GM19372 (cell line): ENCODE results near the gene NSD1.

ENCODE experiments used
- ATAC-seq: cut with Tn5 transposase; IDR thresholded peaks from one replicate; pipeline ENCODE4 v1.9.1; 2021; ENCODE audit warnings: mild to moderate bottlenecking, low read depth, moderate library complexity; ENCODE audit not compliant: unreplicated experiment

The NSD1 gene

DNA sequence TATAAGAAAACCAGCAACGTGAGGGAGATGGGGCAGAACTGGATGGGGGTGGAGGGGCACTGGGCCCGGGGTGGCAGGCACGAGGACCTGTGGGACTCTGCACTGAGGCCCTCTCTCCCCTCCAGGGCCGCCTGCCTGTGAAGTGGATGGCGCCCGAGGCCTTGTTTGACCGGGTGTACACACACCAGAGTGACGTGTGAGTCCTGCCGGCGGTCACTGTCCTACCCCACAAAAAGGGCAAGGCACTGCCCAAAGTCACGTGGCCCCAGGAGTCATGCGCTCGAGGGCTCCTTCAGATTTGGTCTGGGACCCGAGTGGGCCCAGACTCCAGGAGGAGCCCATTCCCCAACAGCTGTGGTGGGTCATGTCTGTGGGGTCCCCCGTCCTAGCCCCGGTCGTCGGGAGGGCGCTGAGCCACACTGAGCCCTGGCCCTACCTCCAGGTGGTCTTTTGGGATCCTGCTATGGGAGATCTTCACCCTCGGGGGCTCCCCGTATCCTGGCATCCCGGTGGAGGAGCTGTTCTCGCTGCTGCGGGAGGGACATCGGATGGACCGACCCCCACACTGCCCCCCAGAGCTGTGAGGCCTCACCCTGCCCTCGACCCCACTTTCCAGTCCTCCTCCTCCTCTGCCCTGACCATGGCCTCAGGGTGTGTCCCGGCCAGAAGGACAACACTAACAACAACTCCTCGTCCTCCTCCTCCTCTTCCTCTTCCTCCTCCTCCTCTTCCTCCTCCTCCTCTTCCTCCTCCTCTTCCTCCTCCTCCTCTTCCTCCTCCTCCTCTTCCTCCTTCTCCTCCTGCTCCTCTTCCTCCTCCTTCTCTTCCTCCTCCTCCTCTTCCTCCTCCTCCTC is 37.2 kb upstream of the NSD1 start:
- ATAC-seq, result no peak

DNA sequence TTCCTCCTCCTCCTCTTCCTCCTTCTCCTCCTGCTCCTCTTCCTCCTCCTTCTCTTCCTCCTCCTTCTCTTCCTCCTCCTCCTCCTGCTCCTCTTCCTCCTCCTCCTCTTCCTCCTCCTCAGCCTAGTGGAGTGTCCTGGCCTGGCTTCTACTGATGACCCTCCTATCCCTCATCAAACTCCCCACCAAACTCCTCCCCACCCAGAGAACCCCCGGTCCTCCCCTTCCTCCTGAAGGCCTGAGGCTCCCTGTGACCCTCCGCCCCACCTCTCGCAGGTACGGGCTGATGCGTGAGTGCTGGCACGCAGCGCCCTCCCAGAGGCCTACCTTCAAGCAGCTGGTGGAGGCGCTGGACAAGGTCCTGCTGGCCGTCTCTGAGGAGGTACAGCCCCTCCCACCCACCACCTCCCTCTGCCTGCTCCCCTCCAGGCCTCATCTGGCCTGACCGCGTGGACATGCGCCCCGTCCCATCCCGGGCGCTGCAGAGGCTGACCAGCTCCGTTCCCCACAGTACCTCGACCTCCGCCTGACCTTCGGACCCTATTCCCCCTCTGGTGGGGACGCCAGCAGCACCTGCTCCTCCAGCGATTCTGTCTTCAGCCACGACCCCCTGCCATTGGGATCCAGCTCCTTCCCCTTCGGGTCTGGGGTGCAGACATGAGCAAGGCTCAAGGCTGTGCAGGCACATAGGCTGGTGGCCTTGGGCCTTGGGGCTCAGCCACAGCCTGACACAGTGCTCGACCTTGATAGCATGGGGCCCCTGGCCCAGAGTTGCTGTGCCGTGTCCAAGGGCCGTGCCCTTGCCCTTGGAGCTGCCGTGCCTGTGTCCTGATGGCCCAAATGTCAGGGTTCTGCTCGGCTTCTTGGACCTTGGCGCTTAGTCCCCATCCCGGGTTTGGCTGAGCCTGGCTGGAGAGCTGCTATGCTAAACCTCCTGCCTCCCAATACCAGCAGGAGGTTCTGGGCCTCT is 36.3 kb upstream of the NSD1 start:
- no peak for ATAC-seq

GRCh38 chr5:177098120-177098469 is 35.5 kb upstream of the NSD1 start:
- ATAC-seq, result no peak

DNA sequence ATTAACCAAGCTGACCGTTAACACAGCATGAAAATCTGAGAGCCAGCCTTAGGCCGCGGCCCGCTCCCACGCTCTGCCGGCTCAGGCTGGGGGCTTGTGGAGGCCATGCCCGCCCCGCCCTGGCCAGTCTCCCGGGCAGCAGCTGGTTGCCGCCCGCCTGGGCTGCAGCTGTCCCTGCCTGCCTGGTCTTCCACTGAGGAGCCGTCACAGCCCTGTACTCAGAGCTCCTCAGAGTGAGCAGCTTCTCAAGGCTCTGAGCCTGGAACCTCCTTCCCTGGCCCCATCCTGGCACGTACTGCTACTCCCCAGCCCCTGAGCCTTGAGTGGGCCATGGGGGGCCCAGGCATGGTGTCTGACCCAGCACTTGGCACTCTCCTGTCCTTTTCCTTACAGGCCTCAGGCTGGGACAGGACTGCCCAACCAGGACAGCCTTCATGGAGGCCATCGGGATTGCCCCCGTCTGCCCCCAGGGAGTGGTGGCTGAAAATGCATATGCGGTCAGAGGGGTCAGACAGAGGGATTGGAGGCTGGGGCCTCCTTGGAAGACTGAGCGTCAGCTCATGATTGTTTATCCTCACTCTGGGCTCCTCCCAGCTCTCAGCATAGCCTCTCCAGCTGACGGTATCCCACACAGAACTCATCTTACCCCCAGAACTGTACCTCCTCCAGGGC is 35.0 kb upstream of the NSD1 start:
- no peak for ATAC-seq

- no peak for ATAC-seq
Observed at GRCh38 chr5:177099422-177100093, 34.0 kb upstream of the NSD1 start.

GRCh38 chr5:177100714-177101121 is 32.9 kb upstream of the NSD1 start:
- no peak for ATAC-seq

DNA sequence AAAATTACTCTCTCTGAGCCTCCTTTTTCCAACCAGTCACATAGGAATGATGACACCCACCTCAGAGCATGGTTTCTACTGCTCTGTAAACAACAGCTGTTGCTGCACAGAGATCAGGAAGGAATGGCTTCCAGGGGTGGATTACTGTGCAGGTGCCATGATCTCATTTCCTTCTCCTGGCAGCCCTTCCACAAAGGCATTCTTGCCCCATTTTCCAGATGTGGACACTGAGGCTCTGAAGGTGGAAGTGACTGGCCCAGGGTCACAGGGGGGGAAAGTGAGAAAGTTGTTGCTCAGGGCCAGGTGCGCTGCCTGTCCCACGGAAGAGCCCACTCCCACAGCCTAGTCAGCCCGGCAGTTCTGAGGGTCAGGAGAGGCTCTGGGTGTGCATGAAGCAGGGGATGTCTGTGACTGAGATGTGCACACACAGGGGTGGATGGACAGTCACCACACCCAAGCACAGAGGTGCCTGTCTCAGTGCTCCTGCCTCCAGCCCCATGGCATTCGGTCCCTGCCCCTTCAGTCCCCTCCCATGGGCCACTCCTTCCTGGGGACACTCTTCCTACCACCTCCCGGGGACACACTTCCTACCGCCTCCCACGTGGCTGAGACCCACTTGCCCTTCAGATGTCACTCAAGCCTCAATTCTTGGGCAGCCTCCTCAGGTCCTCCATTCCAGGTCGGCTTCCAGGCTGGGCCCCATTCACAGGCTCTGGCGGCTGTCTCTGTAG is 29.9 kb upstream of the NSD1 start:
- ATAC-seq, result no peak

GRCh38 chr5:177105691-177106476 is 27.7 kb upstream of the NSD1 start:
- ATAC-seq, result no peak

GRCh38 chr5:177107159-177107558 is 26.4 kb upstream of the NSD1 start:
- no peak for ATAC-seq

DNA sequence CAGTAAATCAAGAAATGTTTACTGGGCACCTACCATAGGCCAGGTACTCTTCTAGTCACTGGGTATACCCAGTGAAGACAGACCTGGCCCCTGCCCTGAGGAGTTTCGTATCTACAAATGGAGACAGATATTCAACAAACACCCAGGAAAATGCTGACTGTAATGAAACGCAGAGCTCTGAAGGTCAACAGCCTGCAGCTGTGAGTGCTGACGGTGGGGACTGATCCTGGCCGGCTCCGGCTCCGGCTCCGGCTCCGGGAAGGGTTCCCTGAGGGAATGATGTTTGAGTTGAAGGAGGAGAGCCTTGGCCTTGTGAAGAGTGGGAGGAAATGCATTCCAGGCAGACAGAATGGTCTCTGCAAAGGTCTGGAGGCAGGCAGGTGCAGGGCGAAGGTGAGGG is 23.8 kb upstream of the NSD1 start:
- no peak for ATAC-seq

DNA sequence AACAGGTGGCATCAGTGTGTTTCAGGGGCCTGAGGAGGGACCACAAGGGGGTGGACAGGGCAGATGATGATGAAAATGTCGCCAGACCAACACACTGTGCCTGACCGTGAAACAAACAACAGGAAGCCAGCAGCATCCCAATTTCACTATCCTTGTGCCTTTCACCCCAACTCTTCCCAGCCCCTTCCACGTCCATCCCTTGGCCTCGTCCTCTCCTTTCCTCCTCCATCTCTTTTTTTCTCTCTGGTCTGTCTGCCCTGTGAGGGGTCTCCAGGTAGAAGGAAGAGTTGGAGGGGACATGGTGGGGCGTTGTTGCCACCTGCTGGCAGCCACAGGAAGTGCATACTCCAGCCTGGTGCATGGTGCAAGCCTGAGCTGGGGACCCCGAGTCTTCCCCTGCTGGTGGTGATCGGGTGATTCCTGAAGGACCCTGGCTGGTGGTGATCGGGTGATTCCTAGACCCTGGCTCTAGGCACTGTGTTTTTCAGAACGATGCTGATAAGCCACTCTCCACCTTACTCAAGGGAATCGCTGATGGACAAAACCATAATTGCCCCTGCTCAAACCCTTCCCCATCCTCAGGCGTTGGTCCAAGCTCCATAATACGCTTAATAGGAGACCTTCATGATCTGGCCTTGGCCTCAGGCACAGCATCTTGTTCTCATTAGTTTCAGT is 21.7 kb upstream of the NSD1 start:
- ATAC-seq, result peak; percentile 52

GRCh38 chr5:177112589-177113220 is 20.9 kb upstream of the NSD1 start:
- ATAC-seq, result no peak

GRCh38 chr5:177113566-177114424 is 19.8 kb upstream of the NSD1 start:
- no peak for ATAC-seq

DNA sequence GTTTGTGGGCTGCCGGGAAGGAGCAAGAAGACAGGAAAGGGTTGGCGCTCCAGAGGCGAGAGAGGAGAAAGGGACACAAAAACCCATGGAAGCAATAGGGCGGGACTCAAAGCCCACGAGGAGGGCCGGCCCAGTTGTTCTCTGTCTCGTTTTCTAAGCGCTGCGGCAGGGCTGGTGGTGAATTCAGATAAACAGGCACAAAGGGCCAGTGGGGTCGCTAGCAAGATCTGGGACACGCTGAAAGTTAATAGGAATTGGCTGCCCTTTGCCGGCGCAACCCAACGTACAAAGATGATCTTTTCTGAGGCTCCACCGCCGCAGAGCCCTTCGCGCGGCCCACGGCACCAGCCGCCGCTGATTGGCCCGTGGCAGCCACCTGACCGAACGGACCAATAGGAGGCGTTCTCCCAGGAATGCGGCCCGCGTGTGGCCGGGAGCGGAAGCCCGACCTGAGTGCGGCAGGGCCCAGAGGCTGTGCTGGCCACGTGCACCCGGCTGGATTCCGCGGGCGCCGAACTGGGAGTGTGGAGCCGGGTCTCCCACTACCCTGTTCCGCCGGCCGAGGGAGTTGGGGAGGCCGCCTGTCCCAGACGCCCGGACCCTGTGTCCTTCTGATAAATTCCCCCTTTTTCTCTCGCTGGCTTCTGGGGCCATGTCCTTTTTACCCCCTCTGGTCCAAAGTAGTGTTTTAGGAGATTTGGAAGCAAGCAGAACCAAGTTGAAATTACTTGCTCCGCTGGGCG is 16.8 kb upstream of the NSD1 start:
- no peak for ATAC-seq

DNA sequence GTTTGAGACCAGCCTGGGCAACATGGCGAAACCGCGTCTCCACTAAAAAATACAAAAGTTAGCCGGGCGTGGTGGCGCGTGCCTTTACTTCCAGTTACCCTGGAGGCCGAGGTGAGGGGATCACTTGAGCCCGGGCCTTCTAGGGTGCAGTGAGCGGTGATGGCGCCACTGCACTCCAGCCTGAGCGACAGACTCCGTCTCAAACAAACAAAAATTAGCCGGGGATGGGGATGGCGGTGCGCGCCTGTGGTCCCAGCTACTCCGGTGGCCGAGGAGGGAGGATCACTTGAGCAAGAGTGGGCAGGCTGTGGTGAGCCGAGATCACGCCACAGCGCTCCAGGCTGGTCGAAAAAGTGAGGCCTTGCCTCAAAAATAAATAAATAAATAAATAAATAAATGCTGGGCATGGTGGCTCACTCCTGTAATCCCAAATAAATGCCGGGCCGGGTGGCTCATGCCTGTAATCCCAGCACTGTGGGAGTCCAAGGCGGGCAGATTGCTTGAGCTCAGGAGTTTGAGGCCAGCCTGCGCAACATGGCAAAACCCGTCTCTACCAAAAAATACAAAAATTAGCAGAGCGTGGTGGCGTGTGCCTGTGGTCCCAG is 16.0 kb upstream of the NSD1 start:
- no peak for ATAC-seq

DNA sequence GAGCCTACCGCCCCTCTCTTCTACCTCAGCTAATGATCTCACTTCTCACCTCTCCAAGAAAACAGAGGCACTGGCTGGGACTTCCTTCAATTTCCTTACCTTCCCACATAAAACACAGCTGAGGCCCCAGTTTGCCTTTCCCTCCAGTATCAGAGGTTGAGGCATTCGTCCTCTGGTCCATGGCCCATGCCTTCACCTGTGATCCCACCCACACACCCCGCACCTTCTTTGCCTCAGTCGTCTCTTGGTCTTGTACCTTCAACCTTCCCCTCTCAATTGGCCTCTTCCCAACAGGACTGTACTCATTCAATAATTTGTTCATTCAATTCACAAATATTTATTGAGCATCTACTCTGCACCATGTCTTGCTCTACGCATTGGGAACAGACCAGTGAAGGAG is 11.0 kb upstream of the NSD1 start:
- no peak for ATAC-seq
